HepG2 (cell line): Measurements from ENCODE around the gene AMBRA1. TPM values are rescaled to one million over a fixed set of nuclear protein-coding genes. Genes with fewer than 3 reads are reported as not detected.

Experiments
- ATAC-seq: fragments of 200-7000 bp; cut with Tn5 transposase; 3 replicates; pipeline ENCODE4 v1.9.1; 2020; ENCODE audit warnings: mild to moderate bottlenecking, moderate library complexity
- BruUV-seq: library from RNA; stranded (reverse); fragments of 400-500 nt; replicated peaks from 2 replicates; lab custom pipeline; 2021; lab: Mats Ljungman, UMichigan
- CTCF ChIA-PET: fragments of 300-600 bp; formaldehyde crosslinking; extraction: SDS; loops from one replicate; lab custom pipeline; 2021; ENCODE audit warnings: low total read pairs, inconsistent platforms, low intra/inter-chr PET ratio; lab: Yijun Ruan, JAX
- POLR2A ChIA-PET: fragments of 350-600 bp; sonication (Branson Sonifier 250); formaldehyde crosslinking; loops from one replicate; lab custom pipeline; 2020; ENCODE audit warnings: antibody characterized with exemption, inconsistent platforms; lab: Yijun Ruan, JAX
- DNase-seq: peaks from one replicate; pipeline ENCODE4 v3.0.0-alpha.2; 2015; ENCODE audit warnings: low spot score
- FAIRE-seq: peaks from 3 replicates; lab custom pipeline; 2011; peaks lifted over from hg19 to GRCh38; lab: Jason Lieb, UNC
- H2AFZ ChIP-seq: one replicate; pipeline ENCODE4 v1.6.1; 2011; ENCODE audit warnings: low read length, inconsistent platforms
- H3K27ac ChIP-seq: fragments of 300-600 bp; 3 replicates; pipeline ENCODE4 v1.8.0; 2011; ENCODE audit warnings: mixed run types, mild to moderate bottlenecking, mixed read lengths, low read length, inconsistent platforms; ENCODE audit not compliant: insufficient read depth; ENCODE audit errors: extremely low read length
- H3K27me3 ChIP-seq, 2 experiments: fragments of 200-600 bp in 1 of 2; 2 replicates in 1 of 2; 3 replicates in 1 of 2; pipeline versions ENCODE4 v1.6.0 to v1.8.0; 2011; ENCODE audit warnings: low read length in 2 of 2, mild to moderate bottlenecking in 2 of 2, moderate library complexity in 2 of 2, inconsistent platforms in 1 of 2; ENCODE audit not compliant: insufficient read depth in 2 of 2, control insufficient read depth in 1 of 2
- H3K36me3 ChIP-seq, 2 experiments: fragments of 200-600 bp in 1 of 2; replicated peaks in 1 of 2; 2 replicates in 1 of 2; 3 replicates in 1 of 2; pipeline versions ENCODE4 v1.5.1 to v1.8.0; 2011; ENCODE audit warnings: low read length in 2 of 2, inconsistent platforms in 1 of 2; ENCODE audit not compliant: insufficient read depth in 2 of 2, control insufficient read depth in 1 of 2
- H3K4me1 ChIP-seq: 2 replicates; pipeline ENCODE4 v1.5.1; 2012; ENCODE audit warnings: low read length, inconsistent platforms; ENCODE audit not compliant: insufficient read depth
- H3K4me2 ChIP-seq: 2 replicates; pipeline ENCODE4 v1.6.0; 2011; ENCODE audit warnings: low read depth, low read length, inconsistent platforms
- H3K4me3 ChIP-seq, 3 experiments: fragments of 200-600 bp in 1 of 3; sonication (generic), shearing (Covaris generic) in 1 of 3; replicated peaks in 1 of 3; 2 replicates each; pipeline ENCODE4 v1.5.1; 2011 to 2016; ENCODE audit warnings: low read length in 3 of 3, inconsistent platforms in 2 of 3, low read depth in 2 of 3, mild to moderate bottlenecking in 2 of 3, control low read depth in 1 of 3, mixed read lengths in 1 of 3; ENCODE audit not compliant: insufficient read depth in 1 of 3
- H3K79me2 ChIP-seq: one replicate; pipeline ENCODE4 v1.6.1; 2011; ENCODE audit warnings: low read length, inconsistent platforms; ENCODE audit not compliant: insufficient read depth
- H3K9ac ChIP-seq: 2 replicates; pipeline ENCODE4 v1.6.0; 2011; ENCODE audit warnings: mild to moderate bottlenecking, low read depth, low read length, inconsistent platforms; ENCODE audit not compliant: insufficient read depth
- H3K9me3 ChIP-seq: 2 replicates; pipeline ENCODE4 v1.5.1; 2012; ENCODE audit warnings: mild to moderate bottlenecking, low read length
- H4K20me1 ChIP-seq: 2 replicates; pipeline ENCODE4 v1.6.0; 2011; ENCODE audit warnings: inconsistent platforms, mild to moderate bottlenecking, low read length, moderate library complexity; ENCODE audit not compliant: insufficient read depth
- DNMT1 ChIP-seq: sonication (generic); formaldehyde crosslinking; IDR thresholded peaks from 2 replicates; pipeline ENCODE4 v1.5.1; 2020; ENCODE audit warnings: mild to moderate bottlenecking, missing genetic modification reagents
- ELF3 ChIP-seq: IDR thresholded peaks from 2 replicates; pipeline ENCODE4 v1.6.1; 2016; ENCODE audit warnings: missing genetic modification reagents, missing compliant biosample characterization
- MBNL3 ChIP-seq: fragments of 250-450 bp; sonication (Bioruptor Pico); conservative IDR thresholded peaks from 2 replicates; pipeline ENCODE4 v1.8.0; 2022; ENCODE audit warnings: mild to moderate bottlenecking, inconsistent platforms
- MEIS1 ChIP-seq: sonication (generic); formaldehyde crosslinking; IDR thresholded peaks from 2 replicates; pipeline ENCODE4 v1.9.0; 2021; ENCODE audit warnings: mild to moderate bottlenecking, missing genetic modification reagents, moderate library complexity, borderline replicate concordance
- NAIF1 ChIP-seq: sonication (generic); formaldehyde crosslinking; IDR thresholded peaks from 2 replicates; pipeline ENCODE4 v1.5.0; 2020; ENCODE audit warnings: mild to moderate bottlenecking, missing genetic modification reagents, borderline replicate concordance
- RFX3 ChIP-seq: IDR thresholded peaks from 2 replicates; pipeline ENCODE4 v1.6.1; 2016; ENCODE audit warnings: missing biosample characterization, missing genetic modification reagents
- SETDB1 ChIP-seq: sonication (generic); formaldehyde crosslinking; IDR thresholded peaks from 2 replicates; pipeline ENCODE4 v1.5.1; 2020; ENCODE audit warnings: missing genetic modification reagents, mild to moderate bottlenecking, borderline replicate concordance
- SMAD9 ChIP-seq: sonication (generic); formaldehyde crosslinking; IDR thresholded peaks from 2 replicates; pipeline ENCODE4 v1.5.1; 2020; ENCODE audit warnings: mild to moderate bottlenecking, missing genetic modification reagents
- ZNF7 ChIP-seq: IDR thresholded peaks from 2 replicates; pipeline ENCODE4 v1.6.1; 2016; ENCODE audit warnings: missing biosample characterization, missing genetic modification reagents
- ZNF788 ChIP-seq: sonication (generic); formaldehyde crosslinking; IDR thresholded peaks from 2 replicates; pipeline ENCODE4 v1.5.0; 2020; ENCODE audit warnings: mild to moderate bottlenecking, missing genetic modification reagents, borderline replicate concordance
- WGBS: methylation state at CpG from one replicate; pipeline ENCODE4 v1.1.6; 2017; ENCODE audit warnings: low lambda C conversion rate; 5-methylcytosine and 5-hydroxymethylcytosine counted together
- in situ Hi-C: cut with HindIII; loops from 2 replicates; pipeline ENCODE4 v1.10.0; 2017; ENCODE audit warnings: low pct_unique_long_range_greater_than_20kb; ENCODE audit not compliant: extremely low pct_ligation_motif_present
- intact Hi-C: fragments of 100-400 bp; cut with micrococcal nuclease; formaldehyde crosslinking; loops from one replicate; pipeline ENCODE4 v1.10.0; 2022; ENCODE audit not compliant: unreplicated experiment
- polyA plus RNA-seq, 8 experiments: library from polyadenylated mRNA; depleted of rRNA in 3 of 8; stranded (reverse) in 7 of 8; unstranded in 1 of 8; fragments of >200 nt; fragmentation: Illumina TruSeq in 4 of 8; extraction: Trizol in 4 of 8; gene quantifications; 2 replicates each; pipeline versions ENCODE4 v1.2.1 to v1.2.3, GENCODE V29; 2011 to 2016; ENCODE audit warnings: low read depth in 4 of 8, missing spikeins in 1 of 8, mixed read lengths in 1 of 8; ENCODE audit not compliant: insufficient read depth in 1 of 8
- total RNA-seq, 5 experiments: library from RNA; depleted of rRNA; stranded (reverse); fragments of >200 nt; fragmentation: Illumina TruSeq; extraction: Trizol; gene quantifications; 2 replicates each; pipeline ENCODE4 v1.2.3, GENCODE V29; 2016; ENCODE audit warnings: low read depth in 1 of 5
- TF ChIP-seq, protein P1 (sequence below), 2 experiments: fragments of 450-650 bp in 1 of 2; sonication (generic) in 1 of 2; formaldehyde crosslinking; IDR thresholded peaks; 2 replicates each; pipeline versions ENCODE4 v1.5.0 to v1.8.0; 2020 to 2022; ENCODE audit warnings: mild to moderate bottlenecking in 1 of 2, missing genetic modification reagents in 1 of 2
- TF ChIP-seq, protein P2 (sequence below): sonication (generic); formaldehyde crosslinking; IDR thresholded peaks from 2 replicates; pipeline ENCODE4 v1.4.0; 2020; ENCODE audit warnings: low read depth, mild to moderate bottlenecking, missing genetic modification reagents

The AMBRA1 gene
- total and polyA plus RNA-seq, 2 of the 13 experiments (the other 11 are each of a cell fraction or from before 2014, with no cell fraction given): 15.7 to 26.0 TPM

DNA sequence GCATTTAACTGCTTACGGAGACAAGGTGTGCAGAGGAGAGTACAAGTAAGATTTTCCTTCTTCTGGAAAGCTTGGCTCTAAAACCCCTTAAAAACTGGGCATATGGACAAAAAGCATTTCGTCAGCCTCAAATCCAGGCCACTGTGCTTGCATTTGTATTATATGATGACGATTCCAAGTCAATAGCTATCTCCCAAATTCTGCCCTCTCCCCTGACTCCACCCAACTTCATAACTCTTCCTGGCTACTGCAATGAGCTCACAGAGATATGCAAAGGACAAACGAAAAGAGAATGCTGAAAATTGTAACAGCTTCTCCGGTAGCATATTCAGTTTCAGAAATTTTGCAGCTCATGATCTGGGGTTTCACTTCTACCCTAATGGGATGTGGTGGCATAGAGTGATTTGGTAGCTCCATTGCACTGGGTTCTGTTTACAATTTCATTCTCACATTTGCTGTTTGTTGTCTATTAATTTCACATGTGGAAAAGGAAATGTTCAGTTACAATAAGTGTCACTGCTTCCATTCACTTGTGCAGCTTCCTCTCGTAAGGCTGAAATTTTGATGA, 156.6 kb downstream of the AMBRA1 start:
- Histone ChIP-seq H3K4me3 (no peak overlapping the region), H3K79me2 (no peaks in the 10 kb centered on the region), H3K9me3 (no peaks in the 10 kb centered on the region), H3K27ac (no peak overlapping the region), H3K4me2 (no peak overlapping the region), H3K36me3 (peaks cover 33 to 69% of the 10 kb centered on the region in 2 experiments), H3K4me1 (no peaks in the 10 kb centered on the region), H3K27me3 (no peaks in the 10 kb centered on the region), H2AFZ (no peak overlapping the region), H3K9ac (no peak overlapping the region), H4K20me1 (no peaks in the 10 kb centered on the region)
- 94% methylated on average over 6 of the region's 6 CpGs for whole genome bisulfite sequencing
- BruUV-seq: no TSS peak
- POLR2A ChIA-PET: no interaction called here
- TF ChIP-seq ZNF7 (CRISPR knock-in tag) (no peak), MEIS1 (CRISPR knock-in tag) (no peak), SETDB1 (no peak), ZNF788 (CRISPR knock-in tag) (no peak), MBNL3 (no peak), ELF3 (CRISPR knock-in tag) (no peak)
- TF ChIP-seq, protein P1, sequence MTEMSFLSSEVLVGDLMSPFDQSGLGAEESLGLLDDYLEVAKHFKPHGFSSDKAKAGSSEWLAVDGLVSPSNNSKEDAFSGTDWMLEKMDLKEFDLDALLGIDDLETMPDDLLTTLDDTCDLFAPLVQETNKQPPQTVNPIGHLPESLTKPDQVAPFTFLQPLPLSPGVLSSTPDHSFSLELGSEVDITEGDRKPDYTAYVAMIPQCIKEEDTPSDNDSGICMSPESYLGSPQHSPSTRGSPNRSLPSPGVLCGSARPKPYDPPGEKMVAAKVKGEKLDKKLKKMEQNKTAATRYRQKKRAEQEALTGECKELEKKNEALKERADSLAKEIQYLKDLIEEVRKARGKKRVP (CRISPR knock-in tag; IDR thresholded peaks at IDR 0.05): no peak
- FAIRE-seq: no peak
- in situ Hi-C loops: no loop called here
- no peak for DNase-seq
- intact Hi-C loops: no loop called here
- CTCF ChIA-PET: no interaction called here
- ATAC-seq: no peak

DNA sequence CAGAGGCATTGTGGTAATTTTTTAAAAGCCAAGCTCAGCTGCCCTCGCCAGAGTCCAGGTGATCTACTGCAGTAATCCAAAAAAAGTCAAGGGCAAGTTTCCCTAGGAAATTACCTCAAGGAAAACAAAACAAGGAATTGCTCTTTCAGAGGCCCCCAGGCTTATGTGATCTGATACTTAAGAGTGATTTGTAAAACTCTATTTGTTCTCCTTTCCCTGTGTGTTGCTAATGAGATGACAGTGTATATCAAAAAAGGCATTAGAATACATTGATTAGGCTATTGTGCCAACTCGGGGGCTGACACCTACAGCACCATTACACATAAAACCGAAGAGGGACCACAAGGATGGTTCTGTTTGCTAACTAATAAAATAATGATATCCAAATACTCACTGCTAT, 157.7 kb downstream of the AMBRA1 start:
- Histone ChIP-seq H3K27me3 (no peaks in the 10 kb centered on the region), H3K4me1 (no peaks in the 10 kb centered on the region), H3K4me3 (no peak overlapping the region), H4K20me1 (no peaks in the 10 kb centered on the region), H3K9ac (no peak overlapping the region), H3K4me2 (no peak overlapping the region), H3K27ac (no peak overlapping the region), H3K36me3 (peaks cover 38 to 67% of the 10 kb centered on the region in 2 experiments), H3K79me2 (no peaks in the 10 kb centered on the region), H3K9me3 (no peaks in the 10 kb centered on the region), H2AFZ (no peak overlapping the region)
- BruUV-seq: no TSS peak
- 94% methylated on average over 3 of the region's 3 CpGs for WGBS
- intact Hi-C loops (no loop called here), in situ Hi-C loops (no loop called here)
- TF ChIP-seq RFX3: no peak
- TF ChIP-seq SMAD9 (CRISPR knock-in tag): no peak
- TF ChIP-seq NAIF1 (CRISPR knock-in tag): no peak
- TF ChIP-seq DNMT1 (CRISPR knock-in tag): no peak
- TF ChIP-seq, protein P2, sequence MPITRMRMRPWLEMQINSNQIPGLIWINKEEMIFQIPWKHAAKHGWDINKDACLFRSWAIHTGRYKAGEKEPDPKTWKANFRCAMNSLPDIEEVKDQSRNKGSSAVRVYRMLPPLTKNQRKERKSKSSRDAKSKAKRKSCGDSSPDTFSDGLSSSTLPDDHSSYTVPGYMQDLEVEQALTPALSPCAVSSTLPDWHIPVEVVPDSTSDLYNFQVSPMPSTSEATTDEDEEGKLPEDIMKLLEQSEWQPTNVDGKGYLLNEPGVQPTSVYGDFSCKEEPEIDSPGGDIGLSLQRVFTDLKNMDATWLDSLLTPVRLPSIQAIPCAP (CRISPR knock-in tag): no peak
- ATAC-seq: no peak
- ChIA-PET CTCF (no interaction called here), POLR2A (no interaction called here)
- FAIRE-seq: no peak
- DNase-seq: no peak
